ENCODE measurements around the gene LHPP. TPM values are rescaled to one million over a fixed set of nuclear protein-coding genes. Genes with fewer than 3 reads are reported as not detected.

Gene LHPP
- total and polyA plus RNA-seq, 4 donors, result 15.0 to 58.3 (median 35.9) TPM

- DNase-seq (ENCODE audit: low read depth in 4 of 6, low spot score in 6 of 6), result no peak
- Histone ChIP-seq H3K4me1 (ENCODE audit: control insufficient read depth, insufficient read depth, low read length) (peaks cover 67% of the 10 kb centered on the region), H3K36me3 (ENCODE audit: control insufficient read depth, insufficient read depth, low read length) (peaks cover 40% of the 10 kb centered on the region), H3K27me3 (ENCODE audit: control insufficient read depth, insufficient read depth, low read length) (no peaks in the 10 kb centered on the region), H3K4me3 (ENCODE audit: low read depth, low read length) (no peak overlapping the region), H3K27ac (ENCODE audit: low read depth, low read length) (no peak overlapping the region), H3K9me3 (ENCODE audit: control insufficient read depth, insufficient read depth, low read length) (no peaks in the 10 kb centered on the region)
- WGBS (ENCODE audit: insufficient coverage), result 75% methylated on average over 6 of the region's 7 CpGs
These were observed 178.4 kb downstream of the LHPP start for GRCh38 chr10:124640056-124640455.

GRCh38 chr10:124640538-124641231 lies 179.1 kb downstream of the LHPP start:
- DNase-seq (ENCODE audit: low read depth in 4 of 6, low spot score in 6 of 6), result no peak
- 45% methylated on average over 14 of the region's 20 CpGs for WGBS (ENCODE audit: insufficient coverage)

GRCh38 chr10:124641282-124642087 lies 179.9 kb downstream of the LHPP start:
- 62% methylated on average over 13 of the region's 15 CpGs for WGBS (ENCODE audit: insufficient coverage)
- H3K4me3 ChIP-seq (ENCODE audit: low read depth, low read length), result no peak overlapping the region
- peak overlapping the region; percentile 47 for H3K27ac ChIP-seq (ENCODE audit: low read depth, low read length)
- H3K9me3 ChIP-seq (ENCODE audit: control insufficient read depth, insufficient read depth, low read length), result no peaks in the 10 kb centered on the region
- DNase-seq (ENCODE audit: low read depth in 4 of 6, low spot score in 6 of 6), result peak in 1 of 6 donors; percentile 60
- H3K36me3 ChIP-seq (ENCODE audit: control insufficient read depth, insufficient read depth, low read length), result peaks cover 41% of the 10 kb centered on the region
- no peaks in the 10 kb centered on the region for H3K27me3 ChIP-seq (ENCODE audit: control insufficient read depth, insufficient read depth, low read length)
- peaks cover 82% of the 10 kb centered on the region for H3K4me1 ChIP-seq (ENCODE audit: control insufficient read depth, insufficient read depth, low read length)

More at GRCh38 chr10:124640538-124641231, 179.1 kb downstream of the LHPP start:
- no peaks in the 10 kb centered on the region for H3K27me3 ChIP-seq (ENCODE audit: control insufficient read depth, insufficient read depth, low read length)
- no peaks in the 10 kb centered on the region for H3K9me3 ChIP-seq (ENCODE audit: control insufficient read depth, insufficient read depth, low read length)
- H3K27ac ChIP-seq (ENCODE audit: low read depth, low read length), result peak overlapping the region; percentile 33
- H3K4me3 ChIP-seq (ENCODE audit: low read depth, low read length), result no peak overlapping the region
- H3K4me1 ChIP-seq (ENCODE audit: control insufficient read depth, insufficient read depth, low read length), result peaks cover 74% of the 10 kb centered on the region
- H3K36me3 ChIP-seq (ENCODE audit: control insufficient read depth, insufficient read depth, low read length), result peaks cover 41% of the 10 kb centered on the region

- H3K4me3 ChIP-seq (ENCODE audit: low read depth, low read length), result no peak overlapping the region
- peak overlapping the region; percentile 71 for H3K27ac ChIP-seq (ENCODE audit: low read depth, low read length)
- peaks cover 38% of the 10 kb centered on the region for H3K36me3 ChIP-seq (ENCODE audit: control insufficient read depth, insufficient read depth, low read length)
- peaks cover 89% of the 10 kb centered on the region for H3K4me1 ChIP-seq (ENCODE audit: control insufficient read depth, insufficient read depth, low read length)
- H3K27me3 ChIP-seq (ENCODE audit: control insufficient read depth, insufficient read depth, low read length), result no peaks in the 10 kb centered on the region
- peak in 2 of 6 donors; percentile 75 to 79 for DNase-seq (ENCODE audit: low read depth in 4 of 6, low spot score in 6 of 6)
- H3K9me3 ChIP-seq (ENCODE audit: control insufficient read depth, insufficient read depth, low read length), result no peaks in the 10 kb centered on the region
- 51% methylated on average over 17 of the region's 20 CpGs for WGBS (ENCODE audit: insufficient coverage)
These were observed 180.6 kb downstream of the LHPP start for GRCh38 chr10:124642088-124642710.

- Histone ChIP-seq H3K27me3 (ENCODE audit: control insufficient read depth, insufficient read depth, low read length) (no peaks in the 10 kb centered on the region), H3K9me3 (ENCODE audit: control insufficient read depth, insufficient read depth, low read length) (no peaks in the 10 kb centered on the region), H3K27ac (ENCODE audit: low read depth, low read length) (peak overlapping the region; percentile 71), H3K4me1 (ENCODE audit: control insufficient read depth, insufficient read depth, low read length) (peaks cover 100% of the 10 kb centered on the region), H3K4me3 (ENCODE audit: low read depth, low read length) (no peak overlapping the region), H3K36me3 (ENCODE audit: control insufficient read depth, insufficient read depth, low read length) (peaks cover 37% of the 10 kb centered on the region)
- 33% methylated on average over 23 of the region's 30 CpGs for WGBS (ENCODE audit: insufficient coverage)
- peak in 2 of 6 donors; percentile 80 to 89 for DNase-seq (ENCODE audit: low read depth in 4 of 6, low spot score in 6 of 6)
These were observed 181.8 kb downstream of the LHPP start for GRCh38 chr10:124643330-124644009.

DNA sequence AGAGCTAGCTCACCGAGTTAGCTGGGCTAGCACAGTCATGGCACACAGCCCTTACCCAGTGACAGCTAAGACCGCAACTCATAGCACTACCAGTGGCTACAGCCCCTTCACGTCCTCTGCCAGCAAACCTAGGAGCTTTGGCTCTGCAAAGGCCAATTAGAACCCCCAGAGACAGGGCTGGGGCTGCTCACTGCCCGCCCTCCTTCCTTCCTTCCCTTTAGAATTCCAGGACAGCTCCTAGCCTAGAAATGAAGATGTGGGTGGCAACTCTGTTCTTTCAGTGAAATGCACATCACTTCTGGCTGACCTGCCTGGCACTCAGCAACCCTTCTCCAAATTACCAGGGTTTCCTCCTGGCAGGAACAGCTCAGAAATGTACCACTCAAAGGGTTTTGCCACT lies 182.6 kb downstream of the LHPP start:
- DNase-seq (ENCODE audit: low read depth in 4 of 6, low spot score in 6 of 6), result peak in 2 of 6 donors; percentile 61 to 84
- Histone ChIP-seq H3K36me3 (ENCODE audit: control insufficient read depth, insufficient read depth, low read length) (peaks cover 30% of the 10 kb centered on the region), H3K4me1 (ENCODE audit: control insufficient read depth, insufficient read depth, low read length) (peaks cover 100% of the 10 kb centered on the region), H3K9me3 (ENCODE audit: control insufficient read depth, insufficient read depth, low read length) (no peaks in the 10 kb centered on the region), H3K27ac (ENCODE audit: low read depth, low read length) (peak overlapping the region; percentile 71), H3K4me3 (ENCODE audit: low read depth, low read length) (no peak overlapping the region), H3K27me3 (ENCODE audit: control insufficient read depth, insufficient read depth, low read length) (no peaks in the 10 kb centered on the region)
- WGBS (ENCODE audit: insufficient coverage), result 62% methylated on average over 3 of the region's 4 CpGs

DNA sequence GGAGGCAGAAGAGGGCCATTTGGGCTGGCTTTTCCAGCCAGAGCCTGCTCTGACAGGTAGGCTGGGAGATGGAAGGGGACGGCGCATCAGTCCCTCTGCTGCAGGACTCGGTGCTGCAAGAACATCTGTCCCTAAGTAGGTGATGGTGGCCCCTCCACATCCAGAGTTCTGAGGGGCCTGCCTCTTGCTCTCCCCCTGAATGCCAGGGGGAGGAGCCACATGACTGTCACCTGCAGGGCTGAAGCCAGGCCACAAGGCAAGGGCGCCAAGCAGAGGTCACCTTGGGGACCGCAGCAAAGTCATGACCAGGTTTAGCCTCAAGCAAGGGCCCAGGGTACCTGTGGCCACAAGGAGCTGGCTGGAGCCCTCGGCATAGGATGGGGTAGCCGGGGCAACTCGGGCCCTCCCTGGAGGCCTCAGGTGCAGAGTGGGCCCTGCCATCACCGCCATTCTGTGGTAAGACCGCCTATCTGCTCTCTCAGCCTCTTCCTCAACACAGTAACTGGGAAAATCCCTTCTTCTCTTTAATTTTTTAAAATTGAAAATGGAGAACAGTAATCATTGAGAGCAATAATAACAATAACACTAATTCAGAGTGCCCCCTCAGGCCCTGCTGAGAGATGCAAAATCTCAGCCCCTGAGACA lies 183.3 kb downstream of the LHPP start:
- peaks cover 28% of the 10 kb centered on the region for H3K36me3 ChIP-seq (ENCODE audit: control insufficient read depth, insufficient read depth, low read length)
- H3K27ac ChIP-seq (ENCODE audit: low read depth, low read length), result peak overlapping the region; percentile 71
- H3K9me3 ChIP-seq (ENCODE audit: control insufficient read depth, insufficient read depth, low read length), result no peaks in the 10 kb centered on the region
- no peaks in the 10 kb centered on the region for H3K27me3 ChIP-seq (ENCODE audit: control insufficient read depth, insufficient read depth, low read length)
- peaks cover 100% of the 10 kb centered on the region for H3K4me1 ChIP-seq (ENCODE audit: control insufficient read depth, insufficient read depth, low read length)
- no peak overlapping the region for H3K4me3 ChIP-seq (ENCODE audit: low read depth, low read length)
- DNase-seq (ENCODE audit: low read depth in 4 of 6, low spot score in 6 of 6), result no peak
- WGBS (ENCODE audit: insufficient coverage), result 80% methylated on average over 7 of the region's 10 CpGs

- H3K4me3 ChIP-seq (ENCODE audit: low read depth, low read length), result no peak overlapping the region
- 41% methylated on average over 12 of the region's 13 CpGs for WGBS (ENCODE audit: insufficient coverage)
- peak overlapping the region; percentile 71 for H3K27ac ChIP-seq (ENCODE audit: low read depth, low read length)
- H3K4me1 ChIP-seq (ENCODE audit: control insufficient read depth, insufficient read depth, low read length), result peaks cover 100% of the 10 kb centered on the region
- no peaks in the 10 kb centered on the region for H3K9me3 ChIP-seq (ENCODE audit: control insufficient read depth, insufficient read depth, low read length)
- peak in 5 of 6 donors; percentile 75 to 94 (median 79) for DNase-seq (ENCODE audit: low read depth in 4 of 6, low spot score in 6 of 6)
- no peaks in the 10 kb centered on the region for H3K27me3 ChIP-seq (ENCODE audit: control insufficient read depth, insufficient read depth, low read length)
- H3K36me3 ChIP-seq (ENCODE audit: control insufficient read depth, insufficient read depth, low read length), result peaks cover 25% of the 10 kb centered on the region
These were observed 184.0 kb downstream of the LHPP start for GRCh38 chr10:124645467-124646095.

Measured in spinal cord (tissue), 10 donors.